GM19467 (cell line): Measurements from ENCODE around the gene PAK3.

ENCODE experiments used
- ATAC-seq: cut with Tn5 transposase; IDR thresholded peaks from one replicate; pipeline ENCODE4 v1.9.1; 2021; ENCODE audit warnings: mild to moderate bottlenecking, moderate library complexity; ENCODE audit not compliant: unreplicated experiment

PAK3 gene

GRCh38 chrX:111259559-111259958 is 163.6 kb downstream of the PAK3 start:
- no peak for ATAC-seq

- ATAC-seq = no peak
These were observed 164.5 kb downstream of the PAK3 start for GRCh38 chrX:111260451-111260850.

GRCh38 chrX:111262086-111262485 is 166.1 kb downstream of the PAK3 start:
- ATAC-seq = no peak

- no peak for ATAC-seq
These were observed 168.4 kb downstream of the PAK3 start for GRCh38 chrX:111264385-111264784.

GRCh38 chrX:111265486-111265885 is 169.5 kb downstream of the PAK3 start:
- no peak for ATAC-seq

GRCh38 chrX:111268506-111268905 is 172.5 kb downstream of the PAK3 start:
- no peak for ATAC-seq

GRCh38 chrX:111270339-111270738 is 174.3 kb downstream of the PAK3 start, which contains the start of gene CAPN6:
TSS of gene CAPN6 (minus strand) at chrX:111270483. CDS start at chrX:111263936, 6,547 bp downstream.
- ATAC-seq = no peak
